IPS-20b (cell line): ENCODE measurements around the gene IRAG1.

ENCODE experiments used
- H3K27ac ChIP-seq: one replicate; pipeline ENCODE4 v1.5.1; 2013; ENCODE audit warnings: low read length
- H3K27me3 ChIP-seq: 2 replicates; pipeline ENCODE4 v1.6.1; 2013; ENCODE audit warnings: mild to moderate bottlenecking, low read length, inconsistent platforms; ENCODE audit not compliant: insufficient read depth
- H3K36me3 ChIP-seq: 2 replicates; pipeline ENCODE4 v1.6.1; 2013; ENCODE audit warnings: low read depth, mild to moderate bottlenecking, inconsistent platforms, low read length, moderate library complexity; ENCODE audit not compliant: insufficient read depth
- H3K4me1 ChIP-seq: 2 replicates; pipeline ENCODE4 v1.6.1; 2013; ENCODE audit warnings: mild to moderate bottlenecking, control low read depth, inconsistent platforms, low read length, moderate library complexity; ENCODE audit not compliant: insufficient read depth
- H3K4me3 ChIP-seq: 2 replicates; pipeline ENCODE4 v1.5.1; 2013; ENCODE audit warnings: mild to moderate bottlenecking, low read length, inconsistent platforms
- H3K9ac ChIP-seq: 2 replicates; pipeline ENCODE4 v1.6.1; 2013; ENCODE audit warnings: low read depth, mild to moderate bottlenecking, inconsistent platforms, low read length, moderate library complexity
- H3K9me3 ChIP-seq: 2 replicates; pipeline ENCODE4 v1.6.1; 2013; ENCODE audit warnings: mild to moderate bottlenecking, low read depth, low read length, inconsistent platforms; ENCODE audit not compliant: insufficient read depth

Gene IRAG1

DNA sequence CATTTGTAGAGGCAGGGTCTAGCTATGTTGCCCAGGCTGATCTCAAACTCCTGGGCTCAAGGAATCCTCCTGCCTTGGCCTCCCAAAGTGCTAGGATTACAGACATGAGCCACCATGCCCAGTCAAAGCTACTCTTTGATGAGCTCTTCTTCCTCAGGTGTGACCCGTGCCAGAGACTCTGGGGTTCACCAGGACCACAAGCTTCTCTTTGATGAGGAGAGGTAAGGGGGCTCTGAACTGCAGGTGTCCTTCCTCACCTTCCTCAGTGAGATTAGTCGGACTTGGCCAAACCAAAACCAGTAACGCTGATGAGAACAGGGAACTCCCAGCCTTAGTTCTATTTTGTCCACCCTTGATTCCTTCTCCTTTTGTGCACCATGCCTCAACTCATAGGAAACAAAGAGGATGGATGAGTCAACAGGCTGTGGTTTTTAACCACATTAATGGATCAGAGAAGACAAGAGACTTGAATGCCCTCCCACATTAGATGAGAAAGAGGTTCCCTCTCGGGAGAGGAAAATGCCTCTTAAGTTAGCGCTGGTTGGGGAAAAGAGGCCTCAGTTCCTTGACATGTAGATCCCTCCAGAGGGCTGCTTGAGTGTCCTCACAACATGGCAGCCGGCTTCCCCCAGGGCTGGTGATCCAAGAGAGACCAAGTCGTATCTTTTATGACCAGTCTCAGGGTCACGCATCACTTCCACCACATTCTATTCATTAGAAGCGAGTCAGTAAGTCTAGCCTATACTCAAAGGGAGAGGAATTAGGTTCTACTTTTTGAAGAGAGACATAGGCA lies 31.8 kb upstream of the IRAG1 start:
- H3K9me3 ChIP-seq, result no peaks in the 10 kb centered on the region
- no peak overlapping the region for H3K9ac ChIP-seq
- H3K4me3 ChIP-seq, result no peak overlapping the region
- no peak overlapping the region for H3K27ac ChIP-seq
- peaks cover 3% of the 10 kb centered on the region; the same call in 1 of the 2 replicates for H3K4me1 ChIP-seq
- H3K27me3 ChIP-seq, result no peaks in the 10 kb centered on the region
- no peaks in the 10 kb centered on the region for H3K36me3 ChIP-seq

DNA sequence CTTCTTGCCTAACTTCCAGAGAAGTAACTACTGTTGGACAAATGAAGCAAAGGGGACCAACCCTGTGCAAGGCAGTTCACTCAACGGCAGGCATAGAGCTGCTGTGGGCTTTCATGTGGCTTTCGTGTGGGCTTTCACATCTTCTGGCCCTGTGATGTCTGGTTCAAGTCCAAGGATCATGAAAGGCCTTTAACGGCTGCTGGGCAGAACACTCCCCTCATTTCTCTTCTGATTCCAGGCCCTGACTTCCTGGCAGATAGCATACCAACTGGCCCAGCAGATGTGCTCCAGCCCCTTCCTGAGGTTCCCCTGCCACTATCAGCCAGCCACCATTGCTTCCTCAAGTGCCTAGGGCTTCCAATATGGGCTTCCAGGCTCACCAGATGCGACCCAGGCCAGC lies 28.8 kb upstream of the IRAG1 start:
- no peak overlapping the region for H3K9ac ChIP-seq

GRCh38 chr11:10720881-10721376 lies 27.4 kb upstream of the IRAG1 start:
- Histone ChIP-seq H3K9ac (no peak overlapping the region), H3K36me3 (no peaks in the 10 kb centered on the region), H3K4me1 (no peaks in the 10 kb centered on the region), H3K9me3 (no peaks in the 10 kb centered on the region), H3K27ac (no peak overlapping the region), H3K27me3 (no peaks in the 10 kb centered on the region), H3K4me3 (no peak overlapping the region)

More for the DNA sequence above, 28.8 kb upstream of the IRAG1 start:
- Histone ChIP-seq H3K4me1 (no peaks in the 10 kb centered on the region), H3K4me3 (no peak overlapping the region), H3K36me3 (no peaks in the 10 kb centered on the region), H3K27ac (no peak overlapping the region), H3K9me3 (no peaks in the 10 kb centered on the region), H3K27me3 (no peaks in the 10 kb centered on the region)

GRCh38 chr11:10719616-10720015 lies 26.1 kb upstream of the IRAG1 start:
- H3K4me3 ChIP-seq, result no peak overlapping the region
- H3K4me1 ChIP-seq, result no peaks in the 10 kb centered on the region
- no peaks in the 10 kb centered on the region for H3K27me3 ChIP-seq
- no peaks in the 10 kb centered on the region for H3K36me3 ChIP-seq
- no peaks in the 10 kb centered on the region for H3K9me3 ChIP-seq
- no peak overlapping the region for H3K9ac ChIP-seq
- H3K27ac ChIP-seq, result no peak overlapping the region

- Histone ChIP-seq H3K9me3 (no peaks in the 10 kb centered on the region), H3K9ac (no peak overlapping the region), H3K4me1 (no peaks in the 10 kb centered on the region), H3K36me3 (no peaks in the 10 kb centered on the region), H3K27me3 (no peaks in the 10 kb centered on the region), H3K4me3 (no peak overlapping the region), H3K27ac (no peak overlapping the region)
Measured at GRCh38 chr11:10716543-10717259, 23.1 kb upstream of the IRAG1 start.

DNA sequence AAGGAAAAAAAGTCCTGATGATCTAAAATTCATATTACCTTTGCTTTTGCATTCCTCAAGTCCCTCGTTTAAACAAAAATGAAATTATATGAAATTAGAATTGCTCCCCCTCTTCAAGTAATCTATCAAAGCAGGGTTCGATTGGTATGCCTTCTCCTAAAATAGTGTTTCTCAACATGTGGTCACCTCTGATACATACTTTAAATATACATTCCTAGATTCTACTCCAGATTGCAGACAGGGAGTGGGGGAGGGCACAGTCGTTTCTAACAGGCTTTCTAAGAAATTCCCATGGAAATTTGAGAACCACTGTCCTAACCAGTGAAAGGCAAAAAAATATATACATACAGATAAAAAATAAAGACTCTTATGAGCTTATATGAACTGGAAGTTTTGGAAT lies 22.6 kb upstream of the IRAG1 start:
- no peaks in the 10 kb centered on the region for H3K27me3 ChIP-seq
- H3K4me1 ChIP-seq, result no peaks in the 10 kb centered on the region
- H3K9ac ChIP-seq, result no peak overlapping the region
- no peaks in the 10 kb centered on the region for H3K9me3 ChIP-seq
- no peak overlapping the region for H3K27ac ChIP-seq
- H3K4me3 ChIP-seq, result no peak overlapping the region
- H3K36me3 ChIP-seq, result no peaks in the 10 kb centered on the region

DNA sequence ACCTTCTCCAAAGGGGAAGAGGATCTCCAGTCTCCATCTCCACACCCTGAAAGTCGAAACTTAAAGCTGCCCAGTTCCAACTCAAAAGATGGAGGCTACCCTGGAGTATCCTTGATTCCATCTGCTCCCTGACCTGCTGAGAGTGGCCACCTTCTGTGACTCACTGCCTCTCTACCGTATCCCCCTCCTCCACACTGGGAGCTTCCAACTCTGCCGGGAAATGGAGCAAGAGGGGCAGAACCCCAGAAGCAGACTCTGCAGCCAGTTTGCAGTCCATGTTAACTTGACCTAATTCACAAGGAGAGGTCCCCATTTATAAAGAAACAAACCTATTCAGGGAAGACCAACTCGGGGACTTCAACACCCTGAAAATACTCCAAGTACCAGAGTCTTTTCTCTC lies 22.0 kb upstream of the IRAG1 start:
- Histone ChIP-seq H3K4me1 (no peaks in the 10 kb centered on the region), H3K27ac (no peak overlapping the region), H3K9ac (no peak overlapping the region), H3K9me3 (no peaks in the 10 kb centered on the region), H3K27me3 (no peaks in the 10 kb centered on the region), H3K4me3 (no peak overlapping the region), H3K36me3 (no peaks in the 10 kb centered on the region)

GRCh38 chr11:10709299-10710086 lies 15.9 kb upstream of the IRAG1 start:
- H3K9me3 ChIP-seq, result no peaks in the 10 kb centered on the region
- no peak overlapping the region for H3K27ac ChIP-seq
- H3K27me3 ChIP-seq, result no peaks in the 10 kb centered on the region
- no peak overlapping the region for H3K4me3 ChIP-seq
- no peak overlapping the region for H3K9ac ChIP-seq
- H3K4me1 ChIP-seq, result no peaks in the 10 kb centered on the region
- H3K36me3 ChIP-seq, result no peaks in the 10 kb centered on the region

DNA sequence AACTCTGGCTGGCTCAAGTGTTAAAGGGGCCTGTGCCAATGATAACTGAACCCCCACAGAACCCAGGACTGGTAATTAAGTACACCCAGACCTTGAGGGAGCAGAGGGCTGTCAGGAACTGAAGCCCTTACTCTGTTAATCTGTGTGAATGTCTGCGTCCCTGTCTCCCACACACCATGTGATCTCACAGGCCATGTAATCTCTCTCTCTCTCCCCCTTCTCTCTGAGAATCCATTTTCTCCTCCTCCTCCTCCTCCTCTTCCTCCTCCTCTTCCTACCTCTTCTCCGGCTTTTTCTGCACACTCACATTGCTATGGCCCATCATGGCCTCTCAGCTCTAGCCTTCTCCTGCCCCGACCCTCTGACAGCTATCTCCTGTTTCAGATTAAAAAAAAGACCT lies 14.6 kb upstream of the IRAG1 start:
- no peaks in the 10 kb centered on the region for H3K9me3 ChIP-seq
- H3K9ac ChIP-seq, result no peak overlapping the region

DNA sequence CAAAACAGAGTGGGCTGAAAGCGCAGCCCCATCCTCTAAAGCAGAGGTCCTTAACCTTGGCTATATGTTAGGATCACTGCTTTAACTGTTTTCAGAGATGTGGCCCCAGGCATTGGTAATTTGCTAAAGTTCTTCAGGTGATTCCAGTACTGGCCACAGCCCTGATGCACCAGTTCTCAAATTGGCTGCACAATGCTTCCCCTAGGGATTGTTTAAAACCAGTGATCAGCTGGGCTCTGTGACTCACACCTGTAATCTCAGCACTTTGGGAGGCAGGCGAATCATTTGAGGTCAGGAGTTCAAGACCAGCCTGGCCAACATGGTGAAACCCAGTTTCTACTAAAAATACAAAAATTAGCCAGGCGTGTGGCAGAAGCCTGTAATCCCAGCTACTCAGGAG lies 8.4 kb upstream of the IRAG1 start:
- Histone ChIP-seq H3K9me3 (peaks cover 10% of the 10 kb centered on the region), H3K27ac (no peak overlapping the region), H3K4me3 (no peak overlapping the region), H3K4me1 (no peaks in the 10 kb centered on the region), H3K27me3 (no peaks in the 10 kb centered on the region), H3K36me3 (no peaks in the 10 kb centered on the region), H3K9ac (no peak overlapping the region)

More for the DNA sequence above, 14.6 kb upstream of the IRAG1 start:
- no peaks in the 10 kb centered on the region for H3K36me3 ChIP-seq
- no peaks in the 10 kb centered on the region for H3K4me1 ChIP-seq
- no peaks in the 10 kb centered on the region for H3K27me3 ChIP-seq
- H3K27ac ChIP-seq, result no peak overlapping the region
- no peak overlapping the region for H3K4me3 ChIP-seq

GRCh38 chr11:10699072-10699471 lies 5.5 kb upstream of the IRAG1 start:
- no peaks in the 10 kb centered on the region for H3K36me3 ChIP-seq
- H3K4me3 ChIP-seq, result no peak overlapping the region
- H3K27ac ChIP-seq, result no peak overlapping the region
- no peaks in the 10 kb centered on the region for H3K27me3 ChIP-seq
- no peak overlapping the region for H3K9ac ChIP-seq
- H3K4me1 ChIP-seq, result no peaks in the 10 kb centered on the region
- peaks cover 10% of the 10 kb centered on the region for H3K9me3 ChIP-seq
